GM21528 (cell line): Measurements from ENCODE around the gene EFNB2.

Experiments used
- ATAC-seq: cut with Tn5 transposase; IDR thresholded peaks from one replicate; pipeline ENCODE4 v1.9.1; 2021; ENCODE audit warnings: mild to moderate bottlenecking, moderate library complexity; ENCODE audit not compliant: unreplicated experiment, low FRiP score

EFNB2 gene

DNA sequence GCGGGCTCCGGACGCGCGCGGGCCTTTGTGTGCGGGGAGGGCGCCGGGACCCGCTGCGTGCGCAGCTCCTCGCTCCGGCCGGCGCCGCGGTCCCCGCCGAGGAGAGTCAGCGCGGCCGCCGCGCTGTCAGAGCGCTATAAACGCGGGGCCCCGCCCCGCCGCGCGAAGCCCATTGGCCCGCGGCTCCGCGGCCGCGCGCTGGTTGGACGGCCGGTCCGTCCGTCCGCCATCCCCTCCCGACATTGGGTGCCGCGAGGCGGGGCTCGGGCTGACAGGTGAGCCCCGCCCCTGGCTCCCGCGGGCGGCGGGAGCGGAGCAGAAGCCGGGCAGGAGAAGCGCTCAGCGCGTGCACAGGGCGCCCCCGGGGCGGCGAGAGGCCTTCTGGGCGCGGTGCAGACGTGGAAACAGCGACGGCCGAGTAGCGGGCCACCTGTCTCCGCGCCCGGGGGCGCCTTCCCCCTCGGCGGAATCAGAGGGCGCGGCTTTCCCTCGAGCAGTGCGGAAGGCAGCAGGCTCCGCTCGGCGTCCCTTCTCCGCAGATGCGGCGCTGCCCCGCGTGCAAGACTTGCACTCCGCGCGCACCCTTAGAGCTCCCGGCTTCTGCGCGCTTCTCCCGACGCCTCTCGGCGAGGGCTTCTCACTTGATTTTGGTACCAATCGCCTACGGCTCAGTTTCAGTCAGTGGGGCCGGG lies at the start of gene EFNB2:
EFNB2 (minus strand) TSS at position 111 of the 692 bp plus-strand sequence. CDS start 698 bp downstream, outside the sequence.
- ATAC-seq, result peak; percentile 96

DNA sequence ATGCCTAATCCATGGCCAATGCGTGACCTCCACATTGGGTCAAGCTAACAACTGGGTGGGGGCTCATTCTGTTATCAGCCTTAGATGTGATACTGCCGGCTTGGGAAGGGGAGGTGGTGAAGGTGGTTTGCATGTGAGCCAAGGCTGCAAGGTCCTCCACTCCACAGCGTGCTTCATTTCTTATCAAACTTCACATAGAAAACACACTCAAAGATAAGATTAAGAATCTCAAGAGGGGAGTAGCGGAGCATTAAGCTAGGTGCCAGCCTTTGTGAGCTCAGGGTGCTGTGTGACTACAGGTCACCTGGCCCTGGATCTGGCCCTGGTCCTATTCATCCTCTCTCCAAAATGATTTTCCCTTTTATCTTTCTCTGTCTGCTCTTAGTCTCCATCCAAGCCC lies 45.8 kb upstream of the EFNB2 start:
- ATAC-seq, result no peak

DNA sequence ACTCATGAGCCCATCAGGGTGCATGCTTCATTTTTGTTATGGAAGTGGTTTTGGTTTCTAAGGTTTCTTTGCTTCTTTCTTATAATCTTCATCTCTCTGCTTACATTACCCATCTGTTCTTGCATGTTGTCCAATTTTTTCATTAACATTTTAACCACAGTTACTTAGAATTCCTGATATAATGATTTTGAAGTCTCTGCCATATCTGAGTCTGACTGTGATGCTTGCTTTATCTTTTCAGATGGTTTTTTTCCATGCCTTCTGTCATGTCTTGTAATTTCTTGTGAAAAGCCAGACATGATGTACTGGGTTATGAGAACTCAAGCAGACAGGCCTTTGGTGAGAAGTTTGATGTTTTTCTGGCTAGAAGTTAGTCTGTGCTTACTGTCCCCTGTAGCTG lies 40.4 kb upstream of the EFNB2 start:
- ATAC-seq, result no peak

DNA sequence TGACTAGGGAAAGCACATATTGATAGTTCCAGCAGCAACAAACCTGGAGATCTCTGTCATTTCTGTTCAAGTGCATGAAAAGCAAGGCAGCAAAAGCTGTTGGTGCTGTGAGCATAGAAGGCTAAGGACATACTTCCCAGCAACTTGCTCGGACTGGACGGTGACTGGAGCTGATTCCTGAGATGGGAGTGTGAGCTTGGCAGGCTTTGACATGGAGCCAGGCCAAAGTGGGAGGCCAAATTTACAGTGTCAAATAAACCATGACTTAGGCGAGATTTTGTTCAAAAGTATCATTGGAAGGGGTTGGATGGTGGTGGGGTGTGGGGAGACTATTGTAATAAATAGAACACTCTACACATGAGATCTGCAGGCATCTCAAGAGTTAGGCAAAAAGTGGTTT lies 38.4 kb upstream of the EFNB2 start:
- ATAC-seq, result no peak

GRCh38 chr13:106573284-106573846 lies 37.9 kb upstream of the EFNB2 start:
- ATAC-seq, result no peak

DNA sequence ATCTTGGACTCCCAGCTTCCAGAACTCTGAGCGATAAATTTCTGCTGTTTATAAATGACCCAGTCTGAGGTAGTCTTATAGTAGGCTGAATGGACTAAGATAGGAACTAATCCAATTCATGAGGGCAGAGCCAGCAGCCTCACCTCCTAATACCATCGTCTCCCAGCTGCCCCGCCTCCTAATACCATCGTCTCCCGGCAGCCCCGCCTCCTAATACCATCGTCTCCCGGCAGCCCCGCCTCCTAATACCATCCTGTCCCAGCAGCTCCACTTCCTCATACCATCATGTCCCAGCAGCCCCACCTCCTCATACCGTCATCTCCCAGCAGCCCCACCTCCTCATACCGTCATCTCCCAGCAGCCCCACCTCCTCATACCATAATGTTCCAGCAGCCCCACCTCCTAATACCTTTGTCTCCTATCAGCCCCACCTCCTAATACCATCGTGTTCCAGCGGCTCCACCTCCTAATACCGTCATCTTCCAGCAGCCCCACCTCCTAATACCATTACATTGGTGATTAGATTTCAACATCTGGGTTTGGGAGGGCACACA lies 34.9 kb upstream of the EFNB2 start:
- no peak for ATAC-seq

DNA sequence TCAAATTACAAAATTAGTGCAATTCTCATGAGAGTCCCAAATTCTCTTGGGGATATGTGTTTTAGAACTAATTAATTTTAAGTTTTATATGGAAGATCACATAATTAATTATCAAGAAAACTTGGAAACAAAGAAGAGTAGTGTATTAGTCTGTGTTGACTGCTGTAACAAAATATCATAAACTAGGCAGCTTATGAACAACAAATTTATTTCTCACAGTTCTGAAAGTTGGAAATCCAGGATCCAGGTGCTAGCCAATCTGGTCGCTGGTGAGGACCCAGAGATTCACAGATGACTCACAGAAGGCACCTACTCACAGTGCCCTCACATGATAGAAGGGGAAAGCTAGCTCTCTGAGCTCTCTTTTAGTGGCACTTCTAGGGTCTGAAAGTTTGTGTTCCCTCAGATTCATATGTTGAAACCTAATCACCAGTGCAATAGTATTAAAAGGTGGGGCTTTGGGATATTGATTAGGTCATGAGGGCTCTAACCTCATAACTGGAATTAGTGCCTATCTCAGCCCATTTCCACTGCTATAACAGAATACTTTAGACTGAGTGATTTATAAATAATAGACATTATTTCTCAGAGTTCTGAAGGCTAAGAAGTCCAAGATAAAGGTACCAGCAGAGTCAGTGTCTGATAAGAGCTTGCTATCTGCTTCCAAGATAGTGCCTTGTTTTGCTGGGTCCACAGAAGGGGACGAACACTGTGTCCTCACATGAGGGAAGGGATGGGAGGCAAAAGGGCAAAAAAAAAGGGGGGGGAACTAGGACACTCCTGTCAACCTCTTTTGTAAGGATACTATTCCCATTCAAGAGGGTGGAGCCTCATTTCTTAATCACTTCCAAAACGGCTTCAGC lies 34.0 kb upstream of the EFNB2 start:
- no peak for ATAC-seq

DNA sequence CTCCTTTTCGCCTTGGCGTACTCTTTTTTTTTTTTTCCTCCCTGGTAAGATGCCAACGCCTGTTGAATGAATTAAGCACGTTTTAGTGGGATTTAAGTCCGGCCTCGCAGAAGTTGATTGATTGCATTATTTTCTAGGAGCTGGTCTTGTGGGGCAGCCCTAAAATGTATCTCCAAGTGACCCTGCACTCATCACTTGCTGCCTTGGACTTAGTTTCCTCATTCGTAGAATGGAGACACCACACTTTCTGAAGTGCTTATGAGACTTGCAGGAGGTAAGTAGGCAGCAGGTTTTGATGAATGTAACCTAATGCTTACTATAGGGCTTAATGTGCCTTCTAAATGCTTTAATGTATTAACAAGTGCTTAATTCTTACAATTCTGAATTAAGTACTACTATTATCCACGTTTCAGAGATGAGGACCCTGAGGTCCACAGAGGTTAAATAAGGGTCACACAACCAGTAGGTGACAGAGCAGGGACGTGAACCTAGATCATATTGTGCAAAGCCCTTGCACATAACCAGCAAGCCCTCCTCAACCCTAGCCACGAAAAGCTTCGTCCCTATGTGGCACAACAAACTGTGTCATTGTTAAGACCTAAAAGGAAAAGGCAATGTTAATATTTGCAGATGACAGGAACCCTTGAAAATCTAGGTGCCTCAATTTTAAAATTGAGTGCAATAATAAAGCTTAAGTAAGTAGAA lies 33.0 kb upstream of the EFNB2 start:
- peak; percentile 45 for ATAC-seq

DNA sequence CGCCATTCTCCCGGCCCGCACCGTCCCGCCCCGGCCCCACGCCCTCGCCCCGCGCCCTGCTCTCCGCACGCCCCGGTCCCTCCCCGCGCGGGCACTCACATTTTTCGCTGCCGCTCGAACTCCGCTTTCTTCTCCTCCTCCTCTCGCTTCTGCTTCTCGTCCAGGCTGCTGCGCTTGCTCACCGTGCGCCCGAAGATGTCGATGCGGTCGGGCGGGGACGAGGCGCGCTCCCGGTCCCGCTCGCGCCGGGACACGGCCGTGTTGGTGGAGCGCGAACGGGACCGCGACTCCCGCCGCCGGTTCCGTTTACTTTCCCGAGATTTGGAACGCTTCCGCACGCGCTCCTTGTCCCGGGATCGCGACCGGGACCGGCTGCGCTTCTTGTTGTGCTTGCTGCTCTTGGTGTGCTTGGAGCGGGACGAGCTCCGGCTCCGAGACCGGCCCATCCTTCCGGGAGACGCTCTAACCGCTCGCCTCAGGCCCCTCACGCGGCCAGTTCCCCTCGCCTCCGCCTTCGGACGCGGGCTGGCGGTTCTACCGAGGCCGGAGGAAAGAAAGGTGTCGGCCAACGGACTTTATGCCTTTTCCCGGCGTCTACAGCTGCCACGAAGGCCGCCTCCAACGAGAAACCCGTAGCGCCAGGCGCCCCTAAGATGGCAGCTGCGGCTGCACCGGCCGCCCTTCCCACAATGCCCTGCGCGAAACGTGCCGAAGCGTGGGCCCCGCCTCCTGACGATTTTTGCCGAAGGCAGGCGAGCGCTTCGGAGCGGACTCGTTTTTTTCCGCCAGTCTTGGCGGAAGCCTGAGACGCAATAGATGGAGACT lies 32.2 kb upstream of the EFNB2 start, which contains the start of gene ARGLU1:
ARGLU1 (minus strand) TSS at position 664 of the 825 bp plus-strand sequence; CDS start at position 446, 218 bp downstream.
- ATAC-seq, result peak; percentile 80

GRCh38 chr13:106566641-106567473 lies 31.4 kb upstream of the EFNB2 start:
- peak; percentile 47 for ATAC-seq

DNA sequence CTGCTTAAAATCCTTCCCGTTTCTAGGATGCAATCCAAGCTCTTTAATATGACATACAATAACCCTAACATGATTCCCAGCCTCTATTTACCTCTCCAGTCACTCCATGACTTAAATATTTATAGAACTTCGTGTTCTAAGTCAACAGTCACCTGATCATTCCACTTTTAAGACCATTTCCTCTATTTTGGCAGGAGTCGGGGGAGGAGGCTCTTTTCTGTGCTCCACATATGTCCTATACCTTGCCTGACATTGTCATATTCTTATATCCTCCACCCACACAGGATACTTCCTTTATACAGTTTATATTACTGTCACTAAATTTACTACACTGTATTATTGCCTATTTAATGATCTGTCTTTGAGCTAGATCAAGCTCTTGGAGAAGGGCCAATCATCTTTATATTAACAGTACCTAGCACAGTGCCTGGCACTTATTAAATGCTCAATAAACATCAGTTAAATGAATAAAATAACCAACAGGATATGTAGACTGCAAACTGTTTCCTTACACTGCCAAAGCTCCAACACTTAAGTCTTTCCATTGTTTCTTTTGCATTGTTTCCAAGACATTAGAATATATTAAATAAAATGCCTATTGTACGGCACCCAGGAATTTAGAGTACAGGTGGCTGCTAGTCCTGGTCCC lies 29.8 kb upstream of the EFNB2 start:
- ATAC-seq, result no peak

GRCh38 chr13:106562301-106562700 lies 26.8 kb upstream of the EFNB2 start:
- no peak for ATAC-seq

DNA sequence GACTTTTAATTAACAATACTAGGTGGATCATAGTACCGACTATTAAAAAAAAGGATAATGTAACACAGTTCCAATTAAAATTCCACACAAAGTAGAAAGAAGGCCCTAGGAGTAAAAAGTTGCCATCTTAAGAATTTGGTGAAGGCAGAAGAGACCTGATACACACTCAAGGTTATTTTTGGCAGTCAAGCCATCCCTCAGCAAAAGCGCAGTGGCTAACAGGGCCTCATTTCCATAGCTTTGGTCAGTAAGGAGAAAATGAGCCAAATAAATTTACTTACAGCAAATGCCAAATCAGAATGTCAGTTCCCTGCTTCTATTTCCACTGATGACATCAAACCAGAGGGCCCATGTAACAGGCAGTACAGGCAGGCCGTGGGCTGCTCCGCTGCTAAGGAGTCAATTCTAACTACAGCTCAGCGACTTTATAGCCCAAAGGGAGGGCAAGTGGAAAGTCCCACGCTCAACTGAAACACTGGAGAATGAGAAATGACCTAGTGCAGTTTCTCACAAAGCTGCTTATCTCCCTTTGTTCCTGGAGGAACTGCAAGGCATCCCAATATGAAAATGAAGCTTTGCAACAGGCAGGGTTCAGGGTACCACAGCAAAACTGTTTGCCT lies 26.2 kb upstream of the EFNB2 start:
- ATAC-seq, result peak; percentile 76

- ATAC-seq, result no peak
Measured at GRCh38 chr13:106560821-106561220, 25.4 kb upstream of the EFNB2 start.

GRCh38 chr13:106558527-106558926 lies 23.1 kb upstream of the EFNB2 start:
- ATAC-seq, result no peak

DNA sequence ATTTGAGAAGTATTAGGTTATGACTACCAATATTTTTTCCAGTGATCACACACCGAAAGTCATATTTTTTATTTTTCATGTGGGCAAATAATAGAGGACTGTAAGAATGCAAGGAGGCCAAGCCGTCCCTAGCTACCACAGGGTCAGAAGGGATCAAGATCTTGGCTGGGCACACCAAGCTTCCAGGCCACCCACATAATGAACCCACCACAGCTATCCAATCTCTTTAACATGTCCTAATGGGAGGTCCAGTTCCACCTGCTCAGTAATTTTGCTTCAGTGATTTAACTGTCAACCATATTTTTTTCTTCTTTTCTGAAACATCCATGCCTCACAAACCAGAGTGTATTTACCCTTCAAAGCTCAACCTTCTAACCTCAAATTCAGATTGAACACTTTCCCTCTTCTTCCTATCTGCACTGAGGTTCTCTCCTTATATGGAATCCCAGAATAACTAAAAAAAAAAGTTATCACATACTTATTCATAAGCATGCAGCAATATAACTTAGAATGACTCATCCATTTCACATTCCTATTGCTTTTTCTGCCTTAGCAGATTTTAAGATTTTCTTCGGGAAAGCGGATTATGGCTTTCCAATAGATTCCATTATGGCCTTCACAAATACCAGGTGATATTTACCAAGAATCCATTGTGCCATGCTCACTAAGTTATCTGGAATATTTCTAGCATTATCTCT lies 20.3 kb upstream of the EFNB2 start:
- no peak for ATAC-seq

GRCh38 chr13:106551751-106552150 lies 16.3 kb upstream of the EFNB2 start:
- no peak for ATAC-seq
